NCI-H1048 (cell line): ENCODE results near the gene MYH3.
"Not testable (repeated sequence)": the region's sequence is repeated elsewhere in the genome, so short reads cannot be mapped to it uniquely, and the experiment has no call there.

Source experiments
- DNase-seq: peaks from one replicate; lab custom pipeline; 2025; lab: John Stamatoyannopoulos, UW

The MYH3 gene

GRCh38 chr17:10657148-10657547, at the start of gene MYH3:
MYH3 (minus strand) TSS chr17:10657309; CDS start chr17:10655064, 2,245 bp downstream.
- no peak for DNase-seq

- no peak for DNase-seq
Observed at GRCh38 chr17:10705727-10706126, 48.6 kb upstream of the MYH3 start.

GRCh38 chr17:10702574-10702973, 45.5 kb upstream of the MYH3 start:
- no peak for DNase-seq

DNA sequence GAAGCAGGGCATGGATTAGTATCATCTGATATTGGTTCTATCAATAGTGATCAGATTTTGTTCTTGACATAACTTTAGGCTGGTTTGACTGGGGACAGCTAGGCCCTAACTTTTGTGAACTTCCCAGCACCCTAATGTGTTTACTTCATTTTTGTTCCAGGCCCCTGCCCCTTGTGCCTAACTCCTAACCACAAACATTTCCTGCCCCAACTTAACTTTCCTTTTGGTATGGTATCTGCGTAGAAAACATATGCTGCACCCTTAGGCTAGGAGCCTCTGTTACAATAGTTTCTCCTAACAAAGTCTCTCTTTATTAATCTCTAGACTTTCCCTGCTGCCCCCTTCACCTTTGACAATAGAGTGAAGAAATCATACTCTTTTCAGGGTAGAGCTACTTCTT, 42.7 kb upstream of the MYH3 start:
- DNase-seq = no peak

- DNase-seq = no peak
Observed at GRCh38 chr17:10698096-10698818, 41.1 kb upstream of the MYH3 start.

DNA sequence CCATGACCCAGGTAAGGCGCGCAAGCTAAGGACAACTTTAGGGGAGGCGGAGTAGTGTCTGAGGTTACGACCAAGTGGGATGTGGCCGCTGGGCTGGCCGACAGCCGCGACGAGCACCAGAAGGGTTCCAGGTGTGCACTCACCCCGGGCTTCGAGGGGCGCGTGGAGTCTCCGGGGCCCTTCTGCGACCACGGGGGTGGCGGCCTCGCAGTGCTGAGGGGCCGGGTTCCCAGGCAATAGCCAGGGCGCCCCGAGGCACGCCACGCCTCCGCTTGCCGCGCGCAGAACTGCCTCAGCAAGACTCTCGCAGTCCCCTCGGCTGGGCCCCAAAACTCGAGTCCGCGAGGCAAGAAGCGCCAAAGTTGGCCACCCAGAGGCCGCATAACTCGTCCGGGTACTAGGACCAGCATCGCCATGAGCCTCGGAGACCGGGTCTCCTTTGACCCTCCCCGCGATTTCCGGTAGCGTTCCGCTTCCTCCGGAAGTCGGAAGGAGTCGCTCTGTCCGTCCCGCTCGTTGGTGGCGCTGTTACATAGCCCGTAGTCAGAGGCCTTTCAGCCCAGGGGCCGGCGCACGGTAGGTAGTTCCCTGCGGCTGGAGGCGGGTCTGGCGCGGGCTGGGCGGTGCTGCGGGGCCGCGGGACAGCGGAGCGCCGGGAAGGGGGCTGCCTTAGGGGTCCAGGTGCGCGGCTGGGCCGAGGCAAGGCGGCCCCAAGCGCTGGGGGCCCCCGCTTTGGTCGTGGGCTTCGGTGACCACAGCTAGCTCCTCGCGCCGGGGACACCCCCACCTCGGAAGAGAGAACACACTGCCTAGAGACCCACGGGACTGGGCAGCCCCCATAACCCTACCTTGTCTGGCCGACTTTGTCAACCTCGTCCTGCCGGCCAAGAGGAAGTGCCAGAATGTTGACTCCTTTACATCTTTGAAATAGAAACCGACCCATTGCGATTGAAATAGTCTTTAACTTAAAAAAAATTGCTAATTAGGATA, 40.3 kb upstream of the MYH3 start, which contains the start of the genes ADPRM and SCO1:
Gene ADPRM (plus strand): TSS at position 503 of the 990 bp plus-strand sequence. CDS start 7,333 bp downstream, outside the sequence.
Gene SCO1 (minus strand): TSS at position 442 of the 990 bp plus-strand sequence. CDS start 26 bp downstream, at position 416.
- peak; percentile 63 for DNase-seq

DNA sequence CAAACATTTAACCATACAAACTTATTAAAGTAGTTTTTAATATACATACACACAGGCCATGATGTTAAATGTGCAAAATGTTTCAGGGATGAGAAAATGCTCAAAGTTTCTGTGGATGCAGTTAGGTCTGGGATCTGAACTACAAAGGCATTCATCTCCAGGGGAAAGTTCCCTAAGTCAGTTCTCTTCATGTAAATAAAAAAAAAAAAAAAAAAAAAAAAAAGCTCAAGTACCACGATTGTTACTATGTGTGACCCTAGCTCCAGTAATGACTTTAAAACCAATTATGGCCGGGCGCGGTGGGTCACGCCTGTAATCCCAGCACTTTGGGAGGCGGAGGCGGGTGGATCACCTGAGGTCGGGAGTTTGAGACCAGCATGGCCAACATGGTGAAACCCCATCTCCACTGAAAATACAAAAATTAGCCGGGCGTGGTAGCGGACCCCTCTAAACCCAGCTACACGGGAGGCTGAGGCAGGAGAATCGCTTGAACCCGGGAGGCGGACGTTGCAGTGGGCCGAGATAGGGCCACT, 38.8 kb upstream of the MYH3 start:
- DNase-seq = not testable (repeated sequence)

DNA sequence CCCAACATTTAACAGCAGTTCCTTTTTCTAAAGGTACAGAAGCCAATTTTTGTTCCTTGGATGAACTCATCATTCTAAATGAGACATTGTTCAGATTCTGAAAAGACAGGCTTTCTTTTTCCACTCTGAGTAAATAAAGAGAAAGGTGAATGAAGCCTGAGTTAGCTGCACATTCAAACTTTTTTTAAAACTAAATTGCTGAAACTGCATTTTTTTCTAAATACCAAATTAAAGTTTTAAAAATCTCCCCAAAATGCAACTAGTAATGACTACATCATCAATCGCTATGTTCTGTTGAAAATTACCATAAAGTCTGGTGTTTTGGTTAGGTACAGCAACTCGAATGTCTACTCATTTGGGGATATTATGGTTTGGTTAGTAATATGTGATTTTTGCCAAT, 30.4 kb upstream of the MYH3 start:
- DNase-seq = no peak

DNA sequence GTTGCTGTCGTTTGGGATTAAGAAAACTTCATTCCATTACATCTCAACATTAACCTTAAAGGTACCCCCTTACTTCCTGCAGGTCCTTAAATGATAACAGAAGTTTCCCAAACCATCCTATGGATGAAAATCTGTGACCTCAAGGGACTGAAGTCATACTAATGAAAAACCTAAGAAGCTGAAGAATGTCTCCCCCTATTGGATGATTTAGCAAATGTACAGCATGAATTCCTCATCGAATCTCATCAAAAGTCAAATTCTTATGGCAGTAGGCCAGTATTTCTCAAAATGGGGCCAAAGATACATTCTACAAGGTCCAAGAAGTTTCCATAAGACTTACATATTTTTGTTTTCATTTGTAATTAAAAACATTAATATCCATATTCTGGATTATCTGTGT, 26.7 kb upstream of the MYH3 start:
- no peak for DNase-seq

DNA sequence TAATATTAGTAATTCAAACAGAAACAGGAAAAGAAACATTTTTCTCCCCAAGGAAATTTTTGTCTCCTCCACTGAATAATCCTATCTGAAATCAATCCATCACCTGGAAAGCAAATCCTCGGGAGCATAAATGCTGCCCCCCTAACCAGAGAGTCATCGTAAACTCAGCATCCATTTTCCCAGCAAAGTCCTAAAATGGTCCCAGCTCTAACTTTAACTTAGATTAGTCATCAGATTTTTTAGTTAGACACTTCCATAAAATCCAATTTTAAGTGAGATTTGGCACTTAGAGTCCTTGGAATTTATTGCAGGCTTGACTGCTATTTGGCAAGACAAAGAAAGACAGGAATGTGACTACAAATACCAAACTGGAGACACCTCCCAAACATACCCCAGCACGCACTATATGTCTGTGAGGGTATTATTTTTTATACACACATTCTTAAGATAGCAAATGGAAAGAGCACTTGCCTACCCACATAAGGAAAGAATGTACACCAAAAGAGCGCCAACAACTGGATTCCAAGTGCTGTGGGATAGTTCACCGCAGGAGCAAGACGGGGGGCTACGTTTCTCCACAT, 24.8 kb upstream of the MYH3 start:
- no peak for DNase-seq

DNA sequence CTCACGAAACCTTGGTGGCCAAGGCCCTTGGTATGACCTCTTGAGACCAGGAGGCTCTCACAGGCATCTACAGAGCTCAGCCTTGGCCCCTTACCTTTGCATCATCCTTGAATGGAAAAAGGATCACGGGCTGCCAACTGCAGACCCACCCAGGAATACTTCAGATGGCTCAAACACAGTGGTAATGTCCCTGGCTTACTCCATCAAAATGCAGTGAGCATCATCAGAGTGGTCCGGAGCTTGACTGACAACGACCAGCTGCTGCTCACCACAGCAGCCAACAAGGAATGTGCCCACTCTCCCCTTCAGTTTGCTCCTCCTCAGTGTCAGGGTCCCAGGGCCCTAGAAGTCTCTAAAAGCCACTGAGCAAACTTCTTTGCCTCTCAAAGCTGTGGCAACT, 17.6 kb upstream of the MYH3 start:
- DNase-seq = no peak

DNA sequence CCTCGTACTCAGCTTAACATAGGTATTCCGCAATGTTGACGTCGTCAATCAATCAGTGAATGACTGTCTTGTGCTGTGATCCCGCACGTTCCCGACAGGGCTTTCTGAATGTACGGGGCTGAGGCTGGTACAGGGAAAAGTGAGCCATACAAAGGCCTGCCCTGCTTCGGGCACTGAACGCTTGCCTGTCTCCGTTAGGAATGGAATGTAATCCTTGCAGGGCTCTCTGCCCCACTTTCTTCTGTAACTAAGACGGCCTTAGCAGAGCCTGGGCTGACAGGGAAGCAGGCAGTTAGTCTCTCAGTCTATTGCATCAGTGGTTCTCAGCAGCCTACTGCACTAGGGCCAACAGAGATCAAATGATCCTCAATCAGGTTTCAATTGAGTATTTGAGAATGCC, 16.2 kb upstream of the MYH3 start:
- no peak for DNase-seq

- no peak for DNase-seq
Observed at GRCh38 chr17:10668775-10669174, 11.7 kb upstream of the MYH3 start.

GRCh38 chr17:10666906-10667305, 9.8 kb upstream of the MYH3 start:
- DNase-seq = no peak

DNA sequence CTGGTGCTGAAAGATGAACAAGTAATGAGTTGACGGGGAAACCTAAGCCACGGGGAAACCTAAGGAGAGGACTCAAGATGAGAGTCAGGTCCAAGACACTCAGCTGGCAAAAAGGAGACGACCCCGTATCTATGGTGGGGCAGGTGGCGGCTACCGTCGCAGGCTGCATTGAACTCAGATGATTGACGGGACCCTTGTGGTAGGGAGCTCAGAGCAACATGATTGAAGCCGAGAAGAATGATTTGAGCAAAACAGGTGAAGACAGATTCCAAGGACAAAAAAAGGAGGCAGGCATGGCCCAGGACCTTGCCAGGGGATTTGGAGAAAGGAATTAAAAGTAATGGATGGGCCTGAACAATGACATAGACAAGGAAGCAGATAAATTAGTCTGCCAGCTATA, 7.5 kb upstream of the MYH3 start:
- DNase-seq = no peak

- no peak for DNase-seq
Observed at GRCh38 chr17:10663231-10663630, 6.1 kb upstream of the MYH3 start.

DNA sequence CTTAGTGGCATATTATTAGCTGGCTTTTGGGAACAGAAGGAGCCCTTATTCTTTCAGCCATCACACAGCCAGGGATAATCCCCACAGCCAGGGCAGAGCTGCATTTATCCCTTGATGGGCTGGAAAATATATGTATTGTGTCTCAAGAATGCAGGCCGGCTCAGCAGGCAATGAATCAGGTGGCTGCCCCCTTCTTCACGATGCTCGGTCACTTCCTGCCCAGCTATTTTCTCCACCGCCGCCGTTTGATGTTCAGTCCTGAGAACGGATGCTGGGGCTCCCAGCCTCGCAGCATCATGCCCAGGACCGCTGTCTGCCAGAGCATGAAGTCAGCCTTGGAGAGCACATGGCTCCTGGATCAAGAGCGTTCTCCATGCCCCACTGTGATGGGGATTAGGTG, 4.3 kb upstream of the MYH3 start:
- DNase-seq = no peak

DNA sequence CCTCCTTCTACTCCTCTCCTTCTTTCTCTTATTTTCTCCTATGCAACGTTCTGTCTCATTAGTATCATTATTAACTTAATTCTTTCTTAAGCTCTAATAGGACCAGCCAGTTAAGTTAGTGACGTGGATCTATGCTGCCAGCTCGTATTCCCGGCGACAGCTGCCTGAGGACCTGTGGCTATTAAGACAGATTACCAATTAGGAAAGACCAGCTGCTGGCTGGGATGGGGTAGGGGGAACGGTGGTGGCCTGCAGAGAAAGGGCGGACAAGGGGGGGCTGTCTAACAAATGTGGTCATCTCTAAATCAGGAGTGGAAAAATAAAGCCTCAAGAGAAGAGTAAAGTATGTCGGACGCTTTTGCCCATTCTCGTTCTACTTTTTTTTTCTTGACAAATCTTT, 770 bp upstream of the MYH3 start:
- DNase-seq = no peak

- no peak for DNase-seq
Observed at GRCh38 chr17:10653987-10654386, 3.1 kb downstream of the MYH3 start.

DNA sequence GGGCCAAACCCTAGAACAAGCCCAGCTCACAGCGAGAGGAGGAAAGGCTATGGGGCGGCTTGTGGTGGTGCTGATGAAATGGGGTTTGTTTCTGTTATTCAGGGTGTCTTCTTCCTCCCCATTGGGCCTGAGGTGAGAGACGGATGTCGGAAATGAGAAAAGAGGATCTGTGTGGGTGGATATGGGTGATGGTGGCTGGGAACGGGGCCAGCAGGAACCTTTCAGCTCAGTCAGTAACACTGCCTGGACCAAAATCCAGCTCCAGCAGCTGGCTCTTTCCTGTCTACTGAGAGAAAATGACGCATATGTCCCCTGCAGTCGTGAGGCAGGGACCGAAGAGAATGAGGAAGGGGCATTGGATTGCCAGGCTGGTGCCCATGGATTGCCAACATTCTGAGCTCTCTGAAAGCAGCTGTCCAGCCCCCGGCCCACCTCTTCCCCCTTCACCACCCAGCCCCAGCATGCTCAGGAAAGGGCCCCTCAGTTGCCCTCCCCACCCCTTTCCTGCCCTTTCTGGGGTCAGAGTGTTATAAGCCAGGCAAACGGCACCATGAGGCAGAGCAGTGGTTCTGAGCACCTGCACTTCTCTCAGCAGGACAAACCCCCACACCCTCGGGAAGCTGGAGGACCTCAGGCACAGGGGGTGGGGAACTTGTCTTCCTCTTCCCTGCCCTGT, 4.0 kb downstream of the MYH3 start:
- DNase-seq = no peak

DNA sequence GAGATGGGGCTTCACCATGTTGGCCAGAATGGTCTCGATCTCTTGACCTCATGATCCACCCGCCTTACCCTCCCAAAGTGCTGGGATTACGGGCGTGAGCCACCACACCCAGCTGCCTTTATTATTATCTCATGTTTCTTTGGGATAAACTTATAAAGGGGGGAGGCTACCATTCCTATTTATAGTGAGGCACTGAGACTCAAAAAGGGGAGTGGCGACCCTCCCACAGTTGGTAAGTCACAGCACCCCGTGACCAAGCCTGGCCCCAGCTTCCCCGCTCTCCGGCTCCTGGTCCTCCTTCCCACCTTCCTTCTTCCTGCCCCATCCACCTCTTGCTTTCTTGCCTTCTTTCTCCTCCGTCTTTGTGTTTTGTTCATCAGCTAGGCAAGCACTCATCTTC, 5.2 kb downstream of the MYH3 start:
- no peak for DNase-seq

DNA sequence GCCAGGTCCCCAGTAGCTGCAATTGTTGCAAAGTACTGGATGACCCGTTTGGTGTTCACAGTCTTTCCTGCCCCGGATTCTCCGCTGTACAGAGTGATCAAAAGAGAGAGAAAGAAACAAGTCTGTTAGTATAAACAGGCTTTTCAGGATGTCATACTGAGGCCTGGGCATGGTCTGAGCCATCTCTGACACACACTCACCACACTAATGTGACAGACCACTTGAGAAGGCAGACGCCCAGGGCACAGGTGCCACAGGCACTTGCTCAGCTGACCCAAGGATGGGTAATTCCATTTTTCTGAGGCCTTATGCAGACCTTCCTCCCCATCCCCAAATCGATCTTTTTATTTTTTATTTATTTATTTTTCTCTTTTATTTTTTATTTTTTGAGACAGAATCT, 7.5 kb downstream of the MYH3 start:
- DNase-seq = no peak
